ENCODE data around the gene CDKN2A.

The CDKN2A gene

GRCh38 chr9:22005702-22006606, 11.8 kb upstream of the CDKN2A start:
- no peak for DNase-seq

- DNase-seq: no peak
Measured at GRCh38 chr9:22005021-22005701, 11.0 kb upstream of the CDKN2A start.

- DNase-seq: peak; percentile 43
Measured at GRCh38 chr9:22002038-22002437, 7.8 kb upstream of the CDKN2A start.

DNA sequence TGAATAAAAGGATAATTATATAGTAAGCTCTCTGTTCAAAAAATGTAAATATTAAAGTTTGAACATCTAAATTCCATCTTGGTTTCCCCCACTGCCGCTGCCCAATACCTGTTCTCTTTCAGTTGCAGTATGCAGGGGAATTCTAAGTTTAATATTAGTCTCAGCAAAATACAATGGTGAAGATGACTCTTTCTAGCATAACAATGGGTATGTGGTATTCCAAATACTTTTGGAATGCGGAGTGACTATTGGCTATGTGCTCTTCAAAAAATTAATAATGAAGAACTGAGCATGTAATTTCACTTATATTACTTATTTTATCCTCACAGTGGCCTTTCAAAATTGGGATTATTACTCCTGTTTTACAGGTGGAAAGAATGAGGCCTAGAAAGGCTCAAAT, 3.8 kb upstream of the CDKN2A start:
- no peak for DNase-seq

DNA sequence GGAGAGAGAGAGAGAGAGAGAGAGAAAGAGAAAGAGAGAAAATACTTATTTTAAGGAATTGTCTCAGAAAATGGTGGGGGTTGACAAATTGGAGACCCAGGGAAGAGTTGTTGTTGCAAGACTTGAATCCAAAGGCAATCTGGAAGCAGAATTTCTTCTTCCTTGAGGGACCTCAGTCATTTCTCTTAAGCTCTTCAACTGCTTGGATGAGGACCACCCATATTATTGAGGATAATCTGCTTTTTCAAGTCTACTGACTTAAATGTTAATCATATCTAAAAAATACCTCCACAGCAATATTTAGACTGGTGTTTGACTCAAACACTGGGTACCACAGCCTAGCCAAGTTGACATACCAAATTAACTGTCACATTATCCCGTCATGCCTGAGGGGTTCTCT, 3.3 kb upstream of the CDKN2A start:
- DNase-seq: no peak

GRCh38 chr9:21996858-21997257, 2.7 kb upstream of the CDKN2A start:
- DNase-seq: no peak

DNA sequence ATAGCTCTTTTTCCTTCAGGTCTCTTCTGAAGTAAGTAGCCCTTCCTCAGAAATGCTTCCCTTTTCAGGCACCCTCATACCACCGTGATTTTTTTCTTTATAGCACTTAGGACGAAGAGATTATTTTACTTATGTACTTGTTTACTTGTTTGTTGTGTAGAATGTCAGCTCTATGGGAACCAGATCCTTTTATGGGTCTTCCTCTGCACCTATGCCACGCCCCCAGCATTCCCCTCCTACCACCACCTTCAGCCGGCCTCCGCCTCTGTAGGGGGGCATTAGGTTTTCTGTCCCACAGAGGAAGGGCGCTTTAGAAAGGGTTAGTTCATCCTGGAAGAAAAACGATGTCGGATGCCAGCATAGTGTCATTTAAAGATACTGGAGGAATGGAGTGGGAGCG, 2.2 kb upstream of the CDKN2A start:
- DNase-seq: peak; percentile 61

GRCh38 chr9:21995666-21996398, 1.6 kb upstream of the CDKN2A start:
- peak; percentile 63 for DNase-seq

- DNase-seq: peak; percentile 91
Measured at GRCh38 chr9:21995006-21995665, 944 bp upstream of the CDKN2A start.

DNA sequence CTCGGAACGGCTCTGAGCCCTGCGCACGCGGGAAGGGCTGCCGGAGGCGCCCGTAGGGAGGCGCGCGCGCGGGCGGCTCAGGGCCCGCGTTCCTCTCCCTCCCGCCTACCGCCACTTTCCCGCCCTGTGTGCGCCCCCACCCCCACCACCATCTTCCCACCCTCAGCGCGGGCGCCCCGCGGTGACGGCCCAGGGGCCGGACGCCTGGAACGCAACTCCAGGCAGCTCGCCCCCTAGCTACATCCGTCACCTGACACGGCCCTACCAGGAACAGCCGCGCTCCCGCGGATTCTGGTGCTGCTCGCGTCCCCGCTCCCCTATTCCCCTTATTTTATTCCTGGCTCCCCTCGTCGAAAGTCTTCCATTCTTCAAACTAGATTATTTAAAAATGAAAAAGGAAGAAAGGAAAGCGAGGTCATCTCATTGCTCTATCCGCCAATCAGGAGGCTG, 389 bp upstream of the CDKN2A start, which contains the start of gene CDKN2B-AS1:
Gene CDKN2B-AS1 (plus strand): TSS at position 236 of the 450 bp plus-strand sequence.
- peak; percentile 92 for DNase-seq

DNA sequence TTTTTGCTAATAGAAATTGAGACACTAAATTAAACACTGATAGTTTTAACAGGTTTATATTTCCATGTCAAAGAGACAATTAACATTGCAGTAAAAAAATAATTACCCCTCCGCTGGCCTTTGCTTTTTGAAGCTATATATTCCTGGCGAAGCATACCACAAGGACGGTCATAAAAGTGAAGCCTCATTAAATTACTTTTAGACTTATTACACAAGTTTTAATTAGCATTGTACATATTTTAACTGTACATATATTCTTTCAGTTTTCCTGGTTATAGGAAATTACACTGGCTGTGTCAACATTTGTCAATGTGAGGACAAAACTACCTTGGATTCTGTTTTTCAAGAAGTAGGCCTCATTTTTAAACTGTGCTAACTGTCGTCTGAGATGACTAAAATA, 1.2 kb downstream of the CDKN2A start:
- DNase-seq: no peak

GRCh38 chr9:21991072-21991959, 2.9 kb downstream of the CDKN2A start:
- peak; percentile 50 for DNase-seq

DNA sequence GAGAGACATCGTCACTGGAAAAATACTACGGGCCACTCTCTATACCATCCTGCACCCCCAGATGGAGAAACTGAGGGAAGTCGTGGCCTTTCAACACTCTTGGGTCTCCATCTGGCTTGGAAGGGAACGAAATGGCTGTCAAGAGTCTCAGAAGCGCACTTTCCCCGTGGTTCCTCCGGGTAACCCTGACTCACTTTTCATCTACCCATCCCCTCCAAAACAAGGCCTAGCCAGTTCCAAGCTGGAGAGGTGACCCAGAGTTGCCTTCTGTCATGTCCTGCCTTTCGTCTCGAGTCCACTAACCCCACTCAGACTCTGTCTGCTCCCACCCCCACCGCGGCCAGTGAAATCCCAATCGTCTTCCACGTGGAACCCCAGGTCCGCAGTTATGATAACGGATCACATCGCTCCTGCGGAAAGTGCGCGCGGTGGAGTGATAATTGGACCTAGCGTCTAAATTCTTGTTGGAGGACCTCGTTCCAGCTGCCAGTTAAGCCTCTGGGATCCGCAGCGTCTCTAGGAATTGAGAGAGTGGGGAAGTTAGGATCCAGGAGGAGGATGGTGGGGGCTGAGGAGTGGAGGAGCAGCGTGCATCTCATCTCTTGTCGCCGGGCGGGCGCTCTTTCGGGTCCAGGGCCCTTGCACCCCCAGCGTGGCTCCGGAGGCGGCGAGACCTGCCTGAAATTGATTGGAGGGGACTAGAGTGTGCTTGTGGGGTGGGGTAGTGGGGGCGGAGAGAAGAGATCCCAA, 4.6 kb downstream of the CDKN2A start:
- peak; percentile 52 for DNase-seq

DNA sequence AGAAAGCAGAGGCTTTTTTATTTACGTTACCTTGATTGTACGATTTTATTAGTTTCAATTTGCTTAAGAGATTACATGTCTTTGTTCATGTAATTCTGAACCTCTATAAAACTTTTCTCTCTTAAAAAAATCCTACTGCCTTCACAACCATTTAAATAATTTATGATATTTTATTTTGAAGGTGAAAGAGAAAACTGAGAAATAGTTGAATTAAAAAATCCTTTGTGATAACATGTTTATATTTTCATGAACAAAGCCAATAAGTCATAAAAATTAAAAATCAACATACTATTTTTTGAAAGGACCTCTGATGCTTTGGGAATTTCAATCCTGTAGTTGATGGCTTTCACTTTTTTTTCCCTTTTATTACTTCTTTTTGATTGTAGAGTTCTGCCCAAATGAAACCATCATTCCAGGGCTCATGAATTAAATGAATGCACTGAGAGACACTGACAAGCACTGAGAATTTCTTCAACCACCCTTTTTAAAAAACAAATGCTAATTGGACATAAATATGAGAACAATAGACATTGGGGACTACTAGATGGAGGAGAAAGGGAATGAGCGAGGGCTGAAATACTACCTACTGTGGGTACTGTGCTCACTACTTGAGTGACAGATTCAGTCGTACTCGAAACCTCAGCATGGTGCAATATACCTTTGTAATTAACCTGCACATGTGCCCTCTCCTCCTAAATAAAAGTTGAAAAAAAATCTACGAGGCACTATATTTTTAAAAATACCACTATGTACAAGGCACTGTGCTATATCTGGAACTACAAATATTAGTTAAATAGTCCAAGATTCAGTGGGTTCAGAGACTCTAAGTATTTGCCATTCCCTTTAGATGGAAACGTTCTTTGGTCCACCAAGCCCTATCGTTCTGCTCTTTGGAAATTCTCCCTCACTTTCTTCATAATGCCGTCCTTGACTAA, 5.9 kb downstream of the CDKN2A start:
- DNase-seq: peak; percentile 74

GRCh38 chr9:21985964-21986667, 8.1 kb downstream of the CDKN2A start:
- peak; percentile 45 for DNase-seq

- peak; percentile 43 for DNase-seq
Measured at GRCh38 chr9:21984101-21984500, 10.1 kb downstream of the CDKN2A start.

DNA sequence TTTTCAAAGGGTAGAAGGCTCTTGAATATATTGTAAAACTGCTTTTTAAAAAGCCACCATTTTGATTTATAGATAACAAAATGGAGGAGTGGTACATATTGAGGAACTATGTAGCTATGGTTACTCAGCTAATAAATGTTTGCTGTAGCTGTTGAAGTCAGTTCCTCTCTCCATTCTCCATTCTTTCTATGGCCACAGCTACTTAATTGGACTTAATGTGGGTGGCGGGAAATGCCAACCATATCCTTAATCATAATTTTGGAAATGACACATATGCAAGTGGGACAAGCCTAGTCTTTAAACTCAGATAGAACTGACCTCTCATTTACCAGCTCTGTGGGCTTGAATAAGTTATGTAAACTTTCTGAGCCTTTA, 10.6 kb downstream of the CDKN2A start:
- peak; percentile 36 for DNase-seq

DNA sequence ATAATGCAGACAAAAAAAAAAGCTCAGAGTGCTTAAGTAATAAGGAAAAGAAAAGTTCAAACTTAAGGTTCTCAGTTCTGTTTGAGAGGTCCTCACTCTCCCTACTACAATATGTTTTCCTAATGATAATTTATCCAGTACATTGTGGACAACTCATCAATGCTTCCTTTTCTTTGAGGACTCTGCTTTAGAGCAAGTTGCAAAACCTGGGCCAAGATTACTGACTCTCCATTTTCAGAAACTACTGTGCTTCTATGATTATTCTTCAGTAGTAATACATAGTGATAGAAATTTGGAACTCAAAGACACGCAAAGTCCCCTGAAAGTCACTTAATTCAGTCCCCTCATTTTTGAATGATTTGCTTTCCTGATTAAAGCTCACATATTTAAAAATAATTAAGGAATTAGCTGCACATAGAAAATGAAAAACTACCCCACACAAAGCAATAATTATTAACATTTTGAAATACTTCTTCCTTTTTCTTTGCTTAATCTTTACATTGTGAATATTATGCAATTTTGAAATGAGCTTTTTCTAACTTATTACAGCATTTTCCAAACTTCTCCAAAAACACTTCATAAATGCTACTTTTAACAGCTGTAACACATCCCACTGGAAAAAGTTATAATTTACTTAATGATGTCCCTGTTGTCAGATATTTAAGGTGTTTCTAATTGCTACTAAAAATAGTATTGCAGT, 11.2 kb downstream of the CDKN2A start:
- DNase-seq: peak; percentile 35

All from OCI-M1 (cell line).